ENCODE measurements around the gene PLA2G7.
"Not testable (repeated sequence)": the region's sequence is repeated elsewhere in the genome, so short reads cannot be mapped to it uniquely, and the experiment has no call there.

Gene PLA2G7

GRCh38 chr6:46734867-46735719 is at the start of gene PLA2G7:
TSS of gene PLA2G7 (minus strand) at chr6:46735375. CDS start at chr6:46722891, 12,484 bp downstream.
- no peak for DNase-seq

GRCh38 chr6:46784535-46784934 is 49.4 kb upstream of the PLA2G7 start:
- DNase-seq: no peak

GRCh38 chr6:46781478-46782378 is 46.6 kb upstream of the PLA2G7 start:
- no peak for DNase-seq

GRCh38 chr6:46777476-46778346 is 42.5 kb upstream of the PLA2G7 start:
- DNase-seq: no peak

GRCh38 chr6:46776070-46776712 is 41.0 kb upstream of the PLA2G7 start:
- no peak for DNase-seq

GRCh38 chr6:46774736-46775135 is 39.6 kb upstream of the PLA2G7 start:
- DNase-seq: not testable (repeated sequence)

GRCh38 chr6:46773201-46773855 is 38.2 kb upstream of the PLA2G7 start:
- no peak for DNase-seq

- no peak for DNase-seq
These were observed 37.6 kb upstream of the PLA2G7 start for GRCh38 chr6:46772762-46773161.

- no peak for DNase-seq
These were observed 36.8 kb upstream of the PLA2G7 start for GRCh38 chr6:46772016-46772415.

- DNase-seq: no peak
These were observed 29.8 kb upstream of the PLA2G7 start for GRCh38 chr6:46764961-46765360.

GRCh38 chr6:46764280-46764679 is 29.1 kb upstream of the PLA2G7 start:
- DNase-seq: not testable (repeated sequence)

- no peak for DNase-seq
These were observed 28.3 kb upstream of the PLA2G7 start for GRCh38 chr6:46763466-46763865.

- no peak for DNase-seq
These were observed 25.8 kb upstream of the PLA2G7 start for GRCh38 chr6:46760925-46761324.

- no peak for DNase-seq
These were observed 24.0 kb upstream of the PLA2G7 start for GRCh38 chr6:46758960-46759753.

GRCh38 chr6:46757214-46757596 is 22.0 kb upstream of the PLA2G7 start:
- DNase-seq: no peak

GRCh38 chr6:46756469-46757213 is 21.5 kb upstream of the PLA2G7 start:
- DNase-seq: no peak

- DNase-seq: no peak
These were observed 20.7 kb upstream of the PLA2G7 start for GRCh38 chr6:46755865-46756264.

GRCh38 chr6:46751658-46752057 is 16.5 kb upstream of the PLA2G7 start:
- DNase-seq: no peak

GRCh38 chr6:46749731-46750130 is 14.6 kb upstream of the PLA2G7 start:
- no peak for DNase-seq

- DNase-seq: no peak
These were observed 13.8 kb upstream of the PLA2G7 start for GRCh38 chr6:46748940-46749503.
